CMK (cell line): Measurements from ENCODE around the gene ADCY3.
A peak's percentile ranks its signal among the peaks of the same experiment; 100 is the strongest.

ENCODE experiments used
- DNase-seq: peaks from one replicate; pipeline ENCODE4 v3.0.0-alpha.2; 2010; ENCODE audit warnings: low read depth

The ADCY3 gene

DNA sequence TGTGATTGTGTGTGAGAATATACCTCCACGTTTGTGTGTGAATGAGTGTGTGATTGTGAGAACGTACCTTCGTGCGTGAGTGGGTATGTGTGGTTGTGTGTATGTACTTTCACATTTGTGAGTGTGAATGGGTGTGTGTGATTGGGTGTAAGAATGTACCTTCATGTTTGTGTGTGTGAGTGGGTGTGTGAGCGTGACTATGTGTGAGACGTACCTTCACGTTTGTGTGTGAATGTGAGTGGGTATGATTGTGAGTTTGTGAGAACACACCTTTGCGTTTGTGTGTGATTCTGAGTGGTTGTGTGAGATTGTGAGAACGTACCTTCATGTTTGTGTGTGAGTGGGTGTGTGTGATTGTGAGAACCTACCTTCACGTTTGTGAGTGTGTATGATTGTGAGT lies 5.8 kb upstream of the ADCY3 start:
- no peak for DNase-seq

DNA sequence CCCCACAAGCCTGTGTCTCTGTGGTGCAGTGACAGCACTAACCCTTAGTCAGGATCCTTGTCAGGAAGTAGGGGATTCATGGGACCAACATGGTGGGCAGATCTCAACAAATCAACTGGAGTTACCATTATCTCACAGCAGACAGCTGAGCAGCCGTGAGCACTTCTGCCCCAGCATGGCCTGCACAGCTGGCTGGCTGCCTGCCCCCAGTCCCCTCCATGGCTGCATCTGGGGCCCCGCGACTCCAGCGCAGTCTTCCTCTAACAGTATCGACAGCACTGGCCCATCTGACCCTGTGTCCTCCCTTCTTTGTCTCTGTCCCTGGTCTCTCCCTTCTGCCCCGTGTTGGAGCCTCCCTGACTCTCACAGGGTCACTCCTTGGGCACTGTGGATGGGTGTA lies 4.7 kb upstream of the ADCY3 start:
- no peak for DNase-seq

DNA sequence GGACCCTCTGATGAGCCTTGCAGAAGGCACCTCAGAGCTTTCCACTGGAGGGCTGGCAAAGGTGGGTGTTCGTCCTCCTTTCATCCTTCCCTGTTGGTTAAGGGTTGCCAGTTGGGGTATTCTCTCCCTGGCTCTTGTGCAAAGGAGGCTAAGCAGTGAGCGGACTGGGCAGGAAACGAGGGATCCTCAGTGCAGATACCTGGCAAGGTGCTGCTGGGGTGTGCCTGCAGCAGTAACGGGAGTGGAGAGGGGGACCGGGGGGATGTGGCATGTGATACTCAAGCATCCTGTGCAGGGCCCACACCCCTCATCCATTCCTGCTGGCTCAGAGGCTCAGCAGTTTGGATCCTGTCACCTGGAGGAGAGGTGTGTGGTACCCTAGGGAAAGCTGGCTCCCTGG lies 4.2 kb upstream of the ADCY3 start:
- DNase-seq = no peak

DNA sequence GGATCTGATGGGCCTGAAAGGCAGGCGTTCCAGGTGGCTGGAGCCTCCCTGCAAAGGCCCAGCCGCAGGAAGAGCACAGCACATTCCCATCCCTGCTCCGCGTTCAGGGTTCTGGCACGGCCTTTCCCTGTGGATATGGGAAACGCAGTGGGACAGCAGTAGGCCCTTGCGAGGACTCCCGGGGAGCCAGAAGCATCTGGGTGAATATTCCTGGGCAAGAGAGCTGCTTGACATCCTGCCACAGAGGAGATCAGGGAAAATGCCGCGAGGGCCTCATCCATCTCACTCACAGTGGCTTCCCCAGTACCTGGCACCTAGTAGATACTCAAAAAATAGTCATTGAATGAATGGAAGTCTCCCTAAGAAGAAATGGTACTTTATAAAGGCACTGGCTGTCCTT lies 3.1 kb upstream of the ADCY3 start:
- no peak for DNase-seq

DNA sequence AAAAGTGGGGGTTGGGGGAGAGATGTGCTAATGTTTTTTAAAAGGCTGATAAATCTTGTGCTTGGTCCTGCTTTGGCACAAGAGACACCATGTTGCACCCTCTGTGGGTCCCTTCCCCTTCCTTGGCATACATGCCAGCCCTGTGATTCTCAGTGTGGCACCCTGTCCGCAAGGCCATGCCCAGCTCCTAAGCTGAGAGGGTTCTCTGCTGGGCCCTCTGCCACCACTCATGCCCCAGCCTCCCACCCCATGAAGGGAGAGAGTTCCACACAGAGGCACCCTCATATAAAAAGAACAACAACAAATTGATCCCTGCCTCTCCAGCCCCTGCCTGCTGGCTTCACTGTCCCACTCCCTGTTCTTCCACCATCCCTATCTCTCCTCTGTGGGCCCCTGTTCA lies 2.5 kb upstream of the ADCY3 start:
- no peak for DNase-seq

DNA sequence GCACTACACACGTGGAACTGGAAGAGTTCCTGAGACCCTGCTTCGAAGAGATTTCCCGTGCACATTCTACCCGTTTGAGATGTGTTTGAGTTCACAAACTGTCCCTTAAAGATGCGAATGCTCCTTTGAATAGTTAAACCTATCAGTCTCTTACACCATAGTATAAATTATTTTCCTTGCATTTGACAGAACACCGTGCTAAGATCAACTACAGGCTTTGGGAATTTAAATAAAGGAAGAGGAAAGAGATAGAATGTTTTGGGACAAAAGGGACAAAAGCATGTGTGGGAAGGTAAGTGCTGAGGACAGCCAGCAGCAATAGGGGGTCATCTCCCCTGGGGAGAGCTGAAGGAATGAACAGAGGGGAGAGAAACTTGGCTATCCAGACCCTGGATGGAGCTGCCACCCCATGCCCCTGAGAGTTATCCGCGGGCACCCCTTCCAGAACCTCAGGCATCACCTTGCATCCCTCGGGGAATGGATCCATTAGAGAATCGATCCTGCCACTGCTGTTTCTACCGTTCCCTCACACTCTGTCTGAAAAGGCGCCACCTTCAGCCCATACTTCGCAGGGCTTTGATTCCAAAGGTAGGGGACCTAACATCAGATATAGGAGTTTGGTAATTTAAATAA lies 888 bp upstream of the ADCY3 start:
- no peak for DNase-seq

DNA sequence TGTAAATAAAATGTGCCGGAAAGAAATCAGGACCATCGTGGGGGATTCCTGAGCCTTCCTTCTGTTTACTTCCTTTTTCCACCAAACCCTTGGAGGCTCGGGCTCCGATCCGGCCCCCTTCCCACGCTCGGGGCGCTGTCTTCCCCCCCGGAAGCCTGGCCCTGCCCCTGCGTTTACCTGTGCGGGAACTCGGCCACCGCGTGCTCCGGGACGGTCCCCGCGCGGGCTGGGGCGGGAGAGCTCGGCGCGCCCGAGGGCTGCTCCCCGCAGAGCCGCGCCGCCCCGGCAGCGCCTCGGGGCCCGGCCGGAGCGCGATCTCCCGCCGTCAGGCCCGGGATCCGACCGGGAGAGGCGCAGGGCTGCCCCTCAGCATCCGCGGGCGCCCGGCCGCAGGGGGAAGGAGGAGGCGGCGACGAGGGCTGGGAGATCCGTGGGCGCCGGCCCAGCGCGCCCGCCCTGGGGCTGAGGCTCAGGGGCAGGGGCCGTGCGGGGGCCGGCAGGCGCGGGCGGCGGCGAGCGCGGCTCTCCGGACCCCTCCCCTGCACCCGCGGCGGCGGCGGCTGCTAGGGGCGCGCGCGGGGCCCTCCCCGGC lies 435 bp downstream of the ADCY3 start:
- DNase-seq = no peak

DNA sequence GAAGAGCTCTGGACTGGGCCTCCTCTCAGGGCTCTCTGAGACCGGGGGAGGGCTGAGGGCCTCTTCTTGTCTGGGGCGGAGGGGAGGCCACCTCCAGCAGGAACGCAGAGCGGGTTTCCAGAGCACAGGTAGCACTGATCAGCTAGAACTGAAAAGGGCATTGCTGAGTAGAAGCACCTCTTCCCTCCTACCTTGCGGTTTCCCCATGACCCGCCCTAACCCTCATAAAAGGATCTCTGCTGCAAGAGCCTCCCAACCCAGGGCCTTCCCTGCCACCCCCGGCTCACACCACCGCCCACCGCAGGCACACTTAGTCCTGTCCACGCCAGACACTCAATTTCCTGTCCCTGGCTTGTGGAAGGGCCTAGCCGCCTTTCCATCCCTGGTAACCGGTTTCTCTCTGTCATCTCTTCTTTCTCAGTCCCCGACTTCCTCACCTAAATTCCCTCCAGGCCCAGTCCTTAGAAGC lies 966 bp downstream of the ADCY3 start:
- no peak for DNase-seq

DNA sequence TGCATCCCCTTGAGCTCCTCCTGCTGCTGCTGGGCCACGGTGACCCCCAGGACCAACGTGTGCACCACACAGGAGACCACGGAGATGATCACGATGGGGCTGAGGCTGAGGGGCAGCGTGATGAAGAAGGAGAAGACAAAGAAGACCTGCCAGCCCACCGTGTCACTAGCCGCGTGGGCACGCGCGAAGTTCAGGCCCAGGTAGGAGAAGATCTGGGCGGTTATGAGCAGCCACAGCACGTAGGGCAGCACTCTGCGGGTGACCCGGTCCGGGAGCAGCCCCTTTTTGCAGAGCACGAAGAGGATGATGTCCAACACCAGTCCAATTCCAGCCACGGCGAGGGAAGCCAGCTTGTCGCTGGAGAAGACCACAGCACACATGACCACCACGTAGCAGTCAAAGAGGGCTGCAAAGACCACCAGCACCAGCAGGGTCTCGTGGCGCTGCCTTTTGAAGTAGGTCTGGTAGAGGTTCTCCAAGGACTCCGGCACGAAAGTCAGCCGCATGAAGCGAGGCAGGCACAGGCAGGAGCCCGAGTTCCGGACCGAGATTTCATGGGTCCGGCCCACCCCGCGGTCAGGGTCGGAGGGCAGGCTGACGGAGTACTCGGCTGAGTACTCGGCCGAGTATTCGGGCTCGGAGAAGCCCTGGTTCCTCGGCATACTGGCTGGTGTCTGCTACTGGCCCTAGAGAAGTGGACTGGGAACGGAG lies 1.6 kb downstream of the ADCY3 start:
- DNase-seq = no peak

DNA sequence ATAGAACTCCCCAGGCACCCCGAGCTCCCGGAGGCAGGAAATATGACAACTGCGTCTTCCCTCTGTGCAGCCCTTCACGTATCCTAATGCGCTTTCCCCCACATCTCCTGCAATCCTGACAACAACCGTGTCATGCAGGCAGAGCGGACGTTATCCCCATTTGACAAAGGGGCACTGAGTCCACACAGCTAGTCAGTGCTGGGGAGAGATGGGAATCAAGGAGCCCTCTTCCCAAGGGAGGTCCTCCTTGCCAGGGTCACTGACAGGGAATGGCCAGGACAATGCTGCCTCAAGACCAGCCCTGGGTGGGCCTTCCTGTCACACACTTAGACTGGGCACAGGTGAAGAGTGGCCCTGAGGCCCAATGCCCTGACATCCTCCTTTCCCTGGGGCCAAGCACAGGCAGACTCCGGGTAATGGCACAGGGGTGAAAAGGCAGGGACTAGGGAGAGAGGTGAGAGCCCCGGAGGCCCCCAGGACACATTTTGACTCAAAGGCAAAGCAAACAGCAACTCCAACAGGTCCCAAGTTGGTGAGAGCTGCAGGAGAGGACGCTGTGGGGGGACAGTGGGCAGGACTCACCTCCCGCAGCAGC lies 2.2 kb downstream of the ADCY3 start:
- DNase-seq = no peak

DNA sequence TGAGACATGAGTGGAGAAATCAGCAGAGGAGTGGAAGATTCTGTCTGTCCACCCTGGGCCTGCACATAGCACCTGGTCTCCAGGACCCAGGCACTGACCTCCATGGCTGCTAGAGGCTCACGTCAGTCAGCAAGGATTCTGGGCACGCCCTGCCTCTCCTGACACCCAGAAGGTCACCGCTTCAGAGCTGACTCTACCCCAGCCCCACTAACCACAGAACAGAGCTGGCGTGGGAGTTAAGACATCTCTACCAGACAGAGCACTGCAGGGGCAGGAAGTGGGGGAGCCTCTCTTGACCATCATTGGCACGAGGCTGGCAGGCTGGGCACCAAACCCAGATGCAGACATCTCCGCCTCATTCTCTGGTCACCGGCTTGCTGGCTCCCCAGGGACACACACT lies 3.0 kb downstream of the ADCY3 start:
- peak; percentile 75 for DNase-seq

DNA sequence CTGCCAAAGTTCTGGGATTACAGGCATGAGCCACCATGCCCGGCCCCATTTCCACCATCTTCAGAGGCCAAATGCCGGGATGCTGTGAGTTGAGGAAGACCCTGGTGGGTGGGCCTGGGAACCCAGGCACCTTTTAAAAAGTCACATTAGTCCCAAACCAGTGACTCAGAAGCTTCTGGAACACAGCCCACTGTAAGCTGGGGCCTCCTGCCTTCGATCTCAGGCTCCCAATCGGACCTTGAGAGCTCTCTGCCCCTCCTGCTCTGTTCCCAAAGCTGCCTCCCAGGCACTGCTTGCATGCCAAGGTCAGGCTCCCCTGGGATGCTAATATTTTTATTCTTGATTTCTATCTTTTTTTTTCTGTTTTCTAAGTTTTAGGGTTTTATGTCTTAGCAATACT lies 4.2 kb downstream of the ADCY3 start:
- no peak for DNase-seq

DNA sequence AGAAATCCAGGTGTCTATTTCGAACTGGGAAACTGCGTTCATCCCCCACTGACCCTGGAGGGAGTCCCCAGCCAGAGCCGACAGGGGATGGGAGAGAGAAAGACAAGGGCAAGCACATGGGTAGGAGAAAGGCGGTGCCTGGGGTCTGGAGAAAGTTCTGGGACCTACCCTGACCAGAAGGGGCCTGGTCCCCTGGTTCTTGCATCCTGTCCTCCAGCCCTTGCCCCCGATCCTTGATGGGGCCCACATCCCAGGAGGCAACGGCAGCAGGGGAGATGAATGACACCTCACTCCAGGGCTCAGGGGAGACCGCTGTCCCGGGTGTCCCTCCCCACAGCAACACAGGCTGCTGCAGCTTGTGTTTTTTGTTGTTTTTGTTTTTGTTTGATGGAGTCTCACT lies 4.9 kb downstream of the ADCY3 start:
- no peak for DNase-seq

DNA sequence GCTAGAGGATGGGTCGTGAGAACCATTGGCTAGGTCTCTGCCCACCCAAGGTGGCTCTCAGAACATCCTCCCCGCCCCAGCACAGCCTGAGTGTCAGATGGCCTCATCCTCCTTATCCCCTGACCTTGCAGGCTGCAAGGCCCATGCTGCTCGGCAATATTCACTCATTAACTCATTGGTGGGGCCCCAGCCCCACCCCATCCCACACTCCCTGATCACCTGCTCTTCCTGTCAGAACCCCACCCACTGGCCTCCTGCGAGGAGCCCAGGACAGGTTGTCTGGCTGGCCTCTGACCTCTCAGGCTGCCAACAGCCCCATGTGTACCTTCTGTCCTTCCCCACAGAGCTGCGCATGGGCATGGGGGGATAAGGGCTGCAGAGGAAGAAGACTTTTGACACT lies 5.3 kb downstream of the ADCY3 start:
- no peak for DNase-seq

DNA sequence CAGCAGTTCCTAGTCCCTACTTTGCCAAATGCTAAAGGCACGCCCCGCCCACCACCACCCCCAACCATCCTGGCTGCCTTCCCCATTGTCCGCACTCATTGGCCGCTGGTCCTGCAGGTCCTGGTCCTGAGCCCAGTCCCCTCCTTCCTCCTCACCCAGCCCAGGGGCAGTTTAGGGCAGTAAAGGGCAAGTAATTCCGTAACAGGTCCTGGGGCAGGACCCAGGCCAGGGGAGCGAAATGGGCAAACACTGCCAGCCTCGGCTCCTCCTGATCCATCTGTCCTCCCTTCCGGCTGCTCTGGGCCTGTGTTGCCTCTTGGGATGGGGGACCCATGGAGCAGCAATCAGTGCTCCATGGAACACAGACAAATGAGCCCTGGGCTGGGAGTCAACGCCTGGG lies 6.1 kb downstream of the ADCY3 start:
- no peak for DNase-seq

DNA sequence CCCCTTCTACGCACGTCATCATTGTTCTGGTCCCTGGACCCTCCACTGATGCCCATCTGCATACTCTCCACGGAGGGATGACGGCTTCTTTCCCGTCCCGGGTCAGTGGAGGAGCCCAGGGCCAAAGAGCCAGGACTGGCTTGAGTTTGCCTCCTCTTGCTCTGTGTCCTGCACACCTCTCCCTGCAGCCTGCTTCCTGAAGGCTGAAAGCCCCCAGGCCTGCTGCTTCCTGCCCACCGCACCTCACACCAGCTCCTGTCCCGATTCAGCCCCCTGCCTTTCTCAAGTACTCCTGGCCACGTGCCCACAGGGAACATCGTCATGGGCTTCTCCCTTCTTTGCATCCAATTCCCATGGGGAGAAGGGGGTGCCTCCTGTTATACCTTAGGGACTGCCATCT lies 7.1 kb downstream of the ADCY3 start:
- DNase-seq = no peak

DNA sequence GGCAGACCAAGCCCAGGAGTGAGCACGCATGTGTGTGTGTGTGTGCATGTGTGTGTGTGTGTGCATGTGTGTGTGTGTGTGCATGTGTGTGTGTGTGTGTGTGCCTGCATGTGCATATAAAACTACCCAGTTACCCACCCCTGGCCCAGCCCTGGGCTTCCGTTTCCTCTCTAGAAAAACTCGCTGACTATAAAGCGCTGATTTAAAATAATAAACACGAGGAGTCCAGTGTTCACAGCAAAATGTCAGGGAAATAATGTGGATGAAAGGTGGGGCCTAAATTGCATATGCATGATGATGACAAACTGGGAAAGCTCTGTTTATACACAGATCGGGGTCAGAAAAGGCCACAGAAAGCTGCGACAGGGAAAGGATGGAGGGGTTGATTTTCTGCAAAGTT lies 7.5 kb downstream of the ADCY3 start:
- no peak for DNase-seq

DNA sequence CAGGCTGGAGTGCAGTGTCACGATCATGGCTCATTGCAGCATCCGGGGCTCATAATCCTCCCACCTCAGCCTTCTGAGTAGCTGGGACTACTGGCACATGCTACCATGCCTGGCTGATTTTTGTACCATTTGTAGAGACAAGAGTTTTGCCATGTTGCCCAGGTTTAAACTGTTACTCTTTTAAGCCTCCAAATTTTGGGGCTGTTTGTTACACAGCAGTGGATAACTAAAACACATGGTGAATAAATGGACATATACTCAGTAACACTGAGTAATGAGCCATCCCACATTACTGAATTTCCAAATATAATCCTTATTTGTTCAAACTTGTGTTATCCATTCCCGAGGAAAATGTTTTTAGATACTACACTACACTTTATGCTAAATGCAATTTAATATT lies 9.8 kb downstream of the ADCY3 start:
- DNase-seq = no peak

DNA sequence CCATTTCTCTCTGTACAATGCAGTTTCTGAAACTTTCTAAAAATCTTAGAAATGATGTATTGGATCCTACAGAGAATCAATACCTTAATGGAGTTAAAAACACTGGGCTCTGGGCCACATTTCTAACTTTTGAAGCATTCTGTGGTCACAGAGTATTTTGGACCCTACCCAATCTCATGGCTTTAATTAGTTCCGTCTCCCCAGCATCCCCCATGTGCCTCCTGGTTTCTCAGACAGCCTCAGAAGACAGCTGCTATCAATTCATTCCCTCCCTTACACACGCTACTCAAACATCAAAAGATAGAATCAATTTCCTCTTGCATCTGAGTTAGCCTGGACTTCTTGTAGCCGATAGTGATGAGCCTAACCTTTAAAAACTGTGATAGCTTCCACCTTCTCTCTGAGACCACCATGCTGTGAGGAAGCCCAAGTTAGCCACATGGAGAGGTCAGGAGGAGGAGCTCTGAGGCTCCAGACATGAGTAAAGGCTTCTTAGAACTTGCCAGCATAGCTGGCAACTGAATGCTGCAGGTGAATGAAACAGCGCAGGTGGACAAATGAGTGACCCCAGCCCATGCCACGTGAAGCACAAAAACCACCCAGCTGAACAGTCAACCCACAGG lies 10.4 kb downstream of the ADCY3 start:
- DNase-seq = no peak

DNA sequence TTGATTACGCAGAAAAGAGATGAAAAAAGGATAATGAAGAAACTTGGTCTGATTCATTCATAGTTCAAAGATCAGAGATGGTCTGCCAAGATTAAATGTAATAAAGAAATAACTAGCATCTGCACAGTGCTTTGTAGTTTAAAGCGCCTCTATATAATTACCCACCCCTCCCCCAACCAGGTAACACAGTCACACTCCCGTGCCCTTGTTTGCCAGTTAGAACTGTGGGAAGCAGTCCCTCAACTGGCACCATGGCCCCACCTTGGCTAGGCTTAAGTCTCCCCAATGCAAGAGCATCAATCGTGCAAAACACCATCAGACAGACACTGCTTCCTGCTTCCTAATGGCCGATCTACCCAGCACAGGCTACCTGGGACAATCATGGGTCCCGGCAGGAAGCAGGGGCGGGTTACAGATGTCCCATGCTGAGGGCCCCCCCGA lies 11.6 kb downstream of the ADCY3 start:
- DNase-seq = no peak

DNA sequence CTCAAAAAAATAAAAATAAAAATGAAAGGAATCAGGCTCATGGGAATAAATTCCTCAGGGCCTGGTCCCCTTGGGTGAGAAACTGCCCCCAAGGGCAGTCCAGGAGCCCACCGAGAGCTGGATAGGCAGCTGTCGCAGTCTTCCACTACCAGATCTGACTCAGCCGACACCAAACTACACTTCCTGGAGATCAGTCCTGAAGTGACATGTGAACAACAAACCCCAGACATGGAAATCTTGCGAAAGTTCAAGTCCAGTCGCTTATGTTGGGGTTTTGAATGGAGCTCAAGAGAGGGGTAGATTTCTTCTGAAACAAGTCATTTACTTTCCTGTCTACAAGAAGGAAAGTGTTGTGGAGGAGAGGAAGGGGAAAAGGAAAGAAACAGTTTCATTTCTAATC lies 12.9 kb downstream of the ADCY3 start:
- DNase-seq = no peak

DNA sequence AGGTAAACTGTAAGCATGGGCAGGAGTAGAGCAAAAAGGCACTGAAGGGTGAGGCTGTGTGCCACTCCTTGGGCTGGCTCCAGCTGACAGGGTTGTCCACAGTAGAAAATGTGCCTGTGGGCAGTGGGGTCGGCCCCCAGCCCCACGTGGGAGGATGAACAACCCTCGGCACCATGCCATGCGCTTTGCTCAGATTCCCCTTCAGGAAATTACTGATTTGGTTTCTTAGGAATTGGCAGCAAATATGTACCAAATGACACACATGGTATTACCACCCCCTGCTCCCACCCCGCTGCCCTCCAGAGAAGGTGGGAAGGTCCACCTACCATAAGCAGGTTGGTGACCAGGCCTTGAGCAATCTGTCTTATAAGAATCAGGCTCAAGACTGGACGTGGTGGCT lies 13.6 kb downstream of the ADCY3 start:
- DNase-seq = no peak
